GM10248 (cell line): ENCODE results near the gene AP3S2.

ENCODE experiments used
- CTCF ChIA-PET: fragments of 300-600 bp; sonication (Branson Sonifier 250); formaldehyde crosslinking; extraction: SDS; loops from one replicate; lab custom pipeline; 2021; ENCODE audit warnings: antibody characterized with exemption; lab: Yijun Ruan, JAX
- POLR2A ChIA-PET: fragments of 350-650 bp; sonication (Branson Sonifier 250); formaldehyde crosslinking; extraction: SDS; loops from one replicate; lab custom pipeline; 2020; ENCODE audit warnings: antibody characterized with exemption; lab: Yijun Ruan, JAX
- DNase-seq: peaks from one replicate; pipeline ENCODE4 v3.0.0; 2012; ENCODE audit errors: extremely low spot score
- TF ChIP-seq, protein P1 (sequence below): IDR thresholded peaks from 2 replicates; pipeline ENCODE4 v1.5.1; 2012; ENCODE audit warnings: mild to moderate bottlenecking, low read depth; ENCODE audit errors: extremely low read depth, missing control alignments, control extremely low read depth

AP3S2 gene

DNA sequence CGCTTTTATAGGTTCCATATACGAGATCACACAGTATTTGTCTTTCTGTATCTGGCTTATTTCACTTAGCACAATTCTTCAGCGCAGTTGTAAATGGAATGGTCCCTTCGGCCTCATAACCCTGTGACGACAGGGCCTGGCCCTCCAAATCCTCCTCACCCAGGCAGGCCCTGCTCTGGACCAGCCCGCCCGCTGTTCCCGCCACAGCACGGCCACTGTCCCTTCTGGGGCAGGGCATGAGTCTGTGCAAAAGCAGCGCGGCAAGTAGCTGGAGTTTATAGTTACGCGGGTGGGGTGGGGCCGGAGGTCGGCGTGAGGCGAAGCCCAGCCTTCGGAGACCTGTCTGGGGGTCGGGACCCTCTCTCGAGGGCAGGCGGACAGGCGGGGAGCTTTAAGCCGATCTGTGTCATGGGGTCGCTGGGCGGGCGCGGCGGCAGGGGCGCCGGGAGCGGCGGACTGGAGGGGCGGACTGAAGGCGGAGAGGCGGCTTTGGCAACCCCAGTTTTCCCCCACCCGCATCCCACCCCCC is 18.4 kb upstream of the AP3S2 start:
- CTCF ChIA-PET = interaction anchor here (1.0 kb wide), 1 partner anchor 38 kb away, joined by 3 read pairs; no protein-coding TSS in a partner anchor
- TF ChIP-seq, protein P1, sequence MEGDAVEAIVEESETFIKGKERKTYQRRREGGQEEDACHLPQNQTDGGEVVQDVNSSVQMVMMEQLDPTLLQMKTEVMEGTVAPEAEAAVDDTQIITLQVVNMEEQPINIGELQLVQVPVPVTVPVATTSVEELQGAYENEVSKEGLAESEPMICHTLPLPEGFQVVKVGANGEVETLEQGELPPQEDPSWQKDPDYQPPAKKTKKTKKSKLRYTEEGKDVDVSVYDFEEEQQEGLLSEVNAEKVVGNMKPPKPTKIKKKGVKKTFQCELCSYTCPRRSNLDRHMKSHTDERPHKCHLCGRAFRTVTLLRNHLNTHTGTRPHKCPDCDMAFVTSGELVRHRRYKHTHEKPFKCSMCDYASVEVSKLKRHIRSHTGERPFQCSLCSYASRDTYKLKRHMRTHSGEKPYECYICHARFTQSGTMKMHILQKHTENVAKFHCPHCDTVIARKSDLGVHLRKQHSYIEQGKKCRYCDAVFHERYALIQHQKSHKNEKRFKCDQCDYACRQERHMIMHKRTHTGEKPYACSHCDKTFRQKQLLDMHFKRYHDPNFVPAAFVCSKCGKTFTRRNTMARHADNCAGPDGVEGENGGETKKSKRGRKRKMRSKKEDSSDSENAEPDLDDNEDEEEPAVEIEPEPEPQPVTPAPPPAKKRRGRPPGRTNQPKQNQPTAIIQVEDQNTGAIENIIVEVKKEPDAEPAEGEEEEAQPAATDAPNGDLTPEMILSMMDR = no peak
- DNase-seq = no peak
- POLR2A ChIA-PET = no interaction called here

GRCh38 chr15:89910891-89911626 is 17.3 kb upstream of the AP3S2 start:
- CTCF ChIA-PET = interaction anchor here (0.8 to 1.5 kb wide), 5 partner anchors 9 to 160 kb away, joined by 3 to 5 read pairs (median 3); no protein-coding TSS in a partner anchor
- POLR2A ChIA-PET = no interaction called here
- TF ChIP-seq, protein P1 = no peak
- no peak for DNase-seq

GRCh38 chr15:89909611-89910010 is 15.8 kb upstream of the AP3S2 start:
- CTCF ChIA-PET = no interaction called here
- POLR2A ChIA-PET = no interaction called here

DNA sequence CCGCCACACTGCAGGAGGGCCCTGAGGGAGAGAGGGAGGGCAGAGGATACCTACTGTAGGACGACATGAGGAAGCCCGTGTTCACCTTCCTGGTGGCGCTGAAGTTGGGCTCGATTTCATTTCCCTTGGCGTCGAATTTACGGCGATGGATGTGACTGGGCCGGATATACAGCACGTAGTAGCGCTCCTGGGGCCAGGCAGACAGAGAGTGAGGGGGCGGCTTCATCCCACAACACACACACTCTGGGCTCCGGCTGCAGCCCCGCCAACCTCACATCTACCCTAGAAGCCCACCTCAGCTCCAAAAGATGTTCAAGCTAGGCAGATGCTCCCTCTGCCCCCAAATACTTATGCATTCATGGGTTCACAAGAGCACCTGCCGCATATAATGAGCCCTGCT is 14.4 kb upstream of the AP3S2 start:
- ChIA-PET POLR2A (no interaction called here), CTCF (no interaction called here)
- TF ChIP-seq, protein P1 = no peak

More at GRCh38 chr15:89909611-89910010, 15.8 kb upstream of the AP3S2 start:
- DNase-seq = no peak
- TF ChIP-seq, protein P1 = no peak

GRCh38 chr15:89907289-89907688 is 13.5 kb upstream of the AP3S2 start:
- TF ChIP-seq, protein P1 = no peak
- POLR2A ChIA-PET = no interaction called here
- DNase-seq = no peak
- CTCF ChIA-PET = interaction anchor here (0.8 kb wide), 1 partner anchor 9 kb away, joined by 4 read pairs; no protein-coding TSS in a partner anchor

More for the DNA sequence above, 14.4 kb upstream of the AP3S2 start:
- DNase-seq = no peak

- POLR2A ChIA-PET = no interaction called here
- CTCF ChIA-PET = interaction anchor here (1.6 kb wide), 1 partner anchor 18 kb away, joined by 5 read pairs; no protein-coding TSS in a partner anchor
- DNase-seq = no peak
- TF ChIP-seq, protein P1 = no peak
Observed at GRCh38 chr15:89905846-89906378, 12.1 kb upstream of the AP3S2 start.
